ENCODE measurements around the gene CNGB1.
"Not testable (repeated sequence)": the region's sequence is repeated elsewhere in the genome, so short reads cannot be mapped to it uniquely, and the experiment has no call there.

The CNGB1 gene

GRCh38 chr16:57900796-57901479, 70.0 kb downstream of the CNGB1 start:
- DNase-seq = no peak

DNA sequence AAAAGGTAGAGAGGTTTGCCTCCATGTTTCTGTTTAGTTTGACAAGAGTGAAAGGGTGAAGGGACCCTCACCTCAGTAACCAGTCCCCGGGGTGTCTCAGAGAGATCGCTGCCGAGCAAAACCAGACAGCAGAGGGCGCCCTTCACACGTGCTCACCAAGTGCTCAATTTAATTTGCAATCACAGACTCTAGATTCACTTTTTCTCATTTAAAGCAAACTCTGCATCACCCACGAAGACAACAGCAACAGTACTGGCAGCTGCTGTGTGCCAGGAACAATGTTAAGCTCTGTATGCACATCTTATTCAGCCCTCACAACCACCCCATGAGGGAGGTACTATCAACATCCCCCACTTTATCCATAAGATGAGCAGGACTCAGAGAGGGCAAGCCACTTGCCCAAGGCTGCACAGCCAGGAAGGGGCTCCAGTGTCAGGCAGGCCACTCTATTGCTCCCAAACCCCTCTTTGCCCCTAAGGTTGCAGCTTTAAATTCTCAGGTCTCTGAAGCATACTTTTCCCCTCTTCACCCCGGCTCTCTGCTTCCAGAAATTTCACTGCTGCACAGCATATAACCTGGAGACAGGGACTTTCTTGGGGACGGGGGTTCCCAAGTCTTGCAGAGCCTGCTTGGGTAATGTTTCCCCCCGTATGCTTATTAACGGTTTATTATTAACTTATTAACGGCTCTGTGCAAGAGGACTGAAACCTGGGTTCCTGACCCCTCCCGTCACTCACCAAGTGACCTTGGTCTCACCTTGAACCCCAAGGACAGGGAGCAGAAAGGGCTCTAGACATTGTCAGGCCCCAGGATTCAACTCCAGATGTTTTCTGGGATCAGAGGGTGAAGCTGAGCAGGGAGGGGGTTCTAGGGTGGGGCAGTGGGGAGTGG, 70.9 kb downstream of the CNGB1 start:
- DNase-seq = peak; percentile 62

DNA sequence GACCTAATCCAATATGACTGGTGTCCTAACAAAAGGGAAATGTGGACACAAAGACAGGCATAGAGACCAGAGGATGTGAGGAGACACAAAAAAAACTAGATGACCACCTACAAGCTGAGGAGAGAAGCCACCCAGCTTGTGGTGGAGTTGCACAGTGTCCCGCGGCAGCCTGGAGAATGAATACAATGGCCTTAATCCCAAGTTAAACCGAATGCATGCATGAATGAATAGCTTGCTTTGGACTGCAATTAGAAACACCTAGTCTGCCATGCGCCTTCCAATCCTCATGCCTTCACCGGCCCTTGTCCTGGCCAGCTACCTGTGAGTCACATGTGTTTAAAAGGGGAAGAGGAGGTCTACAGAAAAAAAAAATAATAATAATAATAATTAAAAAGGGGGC, 72.0 kb downstream of the CNGB1 start:
- DNase-seq = no peak

DNA sequence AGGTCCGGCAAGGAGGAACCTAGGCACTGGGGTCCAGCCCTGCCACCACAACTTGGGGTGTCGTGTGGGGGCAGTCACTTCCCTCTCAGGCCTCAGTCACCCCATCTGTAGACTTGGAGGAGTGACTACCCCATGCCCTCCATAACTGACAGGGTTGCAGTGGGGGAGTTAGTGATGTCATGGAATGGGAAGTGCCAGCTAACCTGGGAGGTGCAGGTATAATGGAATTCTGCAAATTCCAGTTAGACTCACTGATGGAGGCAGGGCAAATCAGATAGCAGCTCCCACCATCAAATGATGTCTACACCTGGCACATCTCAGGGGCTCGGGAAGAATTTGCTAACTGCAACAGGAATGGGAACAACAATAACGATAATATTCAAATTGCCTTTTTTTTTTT, 72.9 kb downstream of the CNGB1 start:
- DNase-seq = no peak

DNA sequence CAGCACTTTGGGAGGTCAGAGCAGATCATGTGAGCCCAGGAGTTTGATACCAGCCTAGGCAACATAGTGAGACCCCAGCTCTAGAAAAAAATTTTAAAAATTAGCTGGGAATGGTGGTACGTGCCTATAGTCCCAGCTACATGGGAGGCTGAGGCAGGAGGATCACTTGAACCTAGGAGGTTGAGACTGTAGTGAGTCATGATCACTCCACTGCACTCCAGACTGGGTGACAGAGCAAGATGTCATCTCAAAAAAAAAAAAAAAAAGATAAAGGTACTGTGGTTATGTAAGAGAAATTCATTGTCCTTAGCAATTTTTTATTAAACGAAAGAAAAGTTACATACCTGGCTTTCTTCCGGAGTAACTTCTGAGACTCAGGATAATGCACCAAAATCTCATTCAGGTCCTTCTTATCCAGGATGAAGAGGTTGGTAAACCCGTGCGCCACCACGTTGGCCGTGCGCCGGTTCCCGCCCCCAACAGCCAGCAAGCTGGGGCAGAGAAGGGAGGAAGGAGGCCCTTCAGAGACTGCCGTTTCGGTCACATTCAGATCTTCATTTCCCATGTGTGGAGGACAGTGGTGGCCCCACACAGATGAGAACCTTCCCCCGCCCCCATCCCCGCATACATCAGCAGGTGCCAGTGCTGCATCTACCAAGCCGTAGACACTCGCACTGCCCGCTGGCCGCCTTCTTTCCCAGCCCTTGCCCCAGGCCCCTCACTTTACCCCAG, 73.7 kb downstream of the CNGB1 start:
- no peak for DNase-seq

GRCh38 chr16:57895081-57895547, 75.8 kb downstream of the CNGB1 start:
- DNase-seq = not testable (repeated sequence)

DNA sequence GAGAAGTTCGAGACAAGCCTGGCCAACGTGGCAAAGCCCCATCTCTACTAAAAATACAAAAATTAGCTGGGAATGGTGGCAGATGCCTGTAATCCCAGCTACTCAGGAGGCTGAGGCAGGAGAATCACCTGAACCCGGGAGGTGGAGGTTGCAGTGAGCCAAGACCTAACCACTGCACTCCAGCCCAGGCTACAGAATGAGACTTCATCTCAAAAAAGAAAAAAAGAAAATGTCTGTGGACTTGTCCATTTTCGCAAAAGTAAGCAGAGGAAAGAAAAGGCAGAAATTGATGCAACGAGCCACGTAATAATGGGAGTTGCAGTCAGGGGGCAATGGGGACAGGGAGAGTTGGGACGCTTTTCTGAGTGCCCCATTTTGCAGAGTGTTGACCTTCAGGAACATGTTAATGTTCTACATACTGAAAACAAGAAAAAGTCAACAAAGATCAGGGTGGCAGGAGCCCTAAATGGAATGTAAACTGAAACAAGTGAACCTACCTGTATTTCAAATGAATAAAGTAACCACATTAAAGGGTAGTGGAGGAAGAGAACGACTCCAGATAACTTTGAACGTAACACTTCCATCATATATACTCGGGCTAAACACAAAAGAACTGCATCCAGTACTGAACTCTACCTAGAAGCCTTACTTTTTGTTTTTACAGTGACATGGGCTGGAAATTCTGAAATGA, 76.4 kb downstream of the CNGB1 start:
- no peak for DNase-seq

DNA sequence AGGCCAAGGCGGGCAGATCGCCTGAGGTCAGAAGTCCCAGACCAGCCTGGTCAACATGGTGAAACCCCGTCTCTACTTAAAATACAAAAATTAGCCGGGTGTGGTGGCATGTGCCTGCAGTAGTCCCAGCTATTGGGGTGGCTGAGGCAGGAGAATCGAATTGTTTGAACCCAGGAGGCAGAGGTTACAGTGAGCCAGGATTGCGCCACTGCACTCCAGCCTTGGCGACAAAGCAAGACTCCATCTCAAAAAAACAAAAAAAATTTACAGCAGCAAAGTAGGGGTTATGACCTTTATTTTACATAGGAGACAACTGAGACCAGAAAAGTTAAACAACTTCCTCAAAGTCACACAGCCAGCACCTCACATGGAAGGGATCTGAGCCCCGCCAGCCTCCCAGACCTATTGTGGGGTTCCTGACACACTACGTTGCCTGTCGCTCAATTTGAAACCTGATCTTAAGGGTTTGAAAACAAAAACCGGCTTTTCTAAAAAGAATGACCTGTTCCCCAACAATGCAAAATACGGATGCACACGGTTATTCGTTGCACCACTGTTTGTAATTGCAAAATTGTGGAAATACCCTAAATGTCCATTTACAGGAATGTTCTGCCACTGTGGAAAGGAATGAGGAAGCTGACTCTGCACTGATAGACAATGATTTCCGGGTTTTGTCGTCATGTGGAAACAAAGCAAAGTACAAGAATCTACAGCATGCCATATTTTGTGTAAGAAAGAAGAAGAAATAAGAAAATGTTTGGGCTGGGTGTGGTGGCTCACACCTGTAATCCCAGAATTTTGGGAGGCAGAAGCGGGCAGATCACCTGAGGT, 77.2 kb downstream of the CNGB1 start:
- DNase-seq = no peak

- DNase-seq = no peak
Observed at GRCh38 chr16:57893217-57893558, 77.7 kb downstream of the CNGB1 start.

DNA sequence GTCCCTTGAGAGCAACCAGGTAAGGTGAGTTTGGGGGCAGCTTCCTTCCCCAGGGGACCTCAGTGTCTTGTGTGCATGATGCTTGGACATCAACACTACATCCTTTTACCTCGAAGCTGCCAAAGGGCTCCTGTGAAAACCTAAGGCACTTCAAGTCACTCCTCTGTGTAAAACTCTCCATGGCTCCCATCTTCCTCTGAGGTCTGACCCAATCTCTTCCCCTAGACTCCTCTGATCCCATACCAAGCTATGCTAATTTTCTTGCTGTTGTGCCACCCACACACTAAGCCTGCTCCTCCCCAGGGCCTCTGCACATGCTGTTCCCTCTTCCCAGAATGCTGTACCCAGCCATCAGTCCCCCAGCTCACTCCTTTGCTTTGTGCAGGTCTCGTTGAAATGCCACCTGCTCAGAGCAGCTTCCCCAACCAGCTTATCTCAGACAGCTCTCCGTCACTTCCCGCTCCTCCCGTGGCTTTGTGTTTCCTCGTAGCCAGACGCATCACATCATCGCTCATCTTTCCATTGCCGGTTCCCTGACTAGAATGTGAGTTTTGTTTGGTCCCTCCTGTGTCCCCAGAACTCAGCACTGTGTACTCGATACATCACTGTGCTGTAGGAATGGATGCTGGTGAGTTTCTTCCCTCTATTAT, 78.4 kb downstream of the CNGB1 start:
- DNase-seq = no peak

DNA sequence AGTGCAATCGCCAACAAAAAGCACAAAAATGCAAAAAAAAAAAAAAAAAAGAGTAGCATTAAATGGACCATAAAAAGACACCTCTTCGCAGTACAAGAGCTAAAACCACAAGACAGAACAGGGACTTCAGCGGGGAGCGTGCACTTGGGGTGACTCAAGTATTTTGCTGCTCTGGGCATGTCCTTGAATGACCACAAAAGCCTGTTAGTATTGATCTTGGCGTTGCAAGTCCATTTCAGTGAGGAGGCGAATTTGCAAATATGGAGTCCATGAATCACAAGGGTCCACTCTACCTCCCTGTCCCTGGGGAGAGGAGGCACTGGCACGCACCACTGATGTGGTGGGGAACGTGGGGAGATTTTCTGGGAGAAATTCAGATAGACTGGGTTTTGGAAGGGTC, 78.9 kb downstream of the CNGB1 start:
- DNase-seq = no peak

GRCh38 chr16:57890752-57891111, 80.2 kb downstream of the CNGB1 start:
- no peak for DNase-seq

GRCh38 chr16:57889960-57890751, 80.8 kb downstream of the CNGB1 start:
- no peak for DNase-seq

DNA sequence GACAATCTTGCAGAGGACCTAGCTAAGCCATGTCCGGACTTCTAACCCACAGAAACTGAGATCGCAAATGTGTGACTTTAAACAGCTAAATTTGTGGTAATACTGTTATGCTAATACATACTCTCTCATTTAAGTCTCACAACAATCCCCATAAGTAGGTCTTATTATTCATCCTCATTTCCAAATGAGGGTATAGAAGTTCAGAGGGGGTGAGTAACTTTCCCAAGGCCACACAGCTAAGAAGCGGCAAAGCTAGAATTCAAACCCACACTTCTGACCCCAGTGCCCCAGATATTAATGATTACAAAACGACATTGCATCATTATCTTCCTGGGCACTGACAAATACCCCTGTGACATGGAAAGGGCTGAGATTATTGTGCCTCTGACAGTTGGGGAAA, 81.4 kb downstream of the CNGB1 start:
- DNase-seq = no peak

DNA sequence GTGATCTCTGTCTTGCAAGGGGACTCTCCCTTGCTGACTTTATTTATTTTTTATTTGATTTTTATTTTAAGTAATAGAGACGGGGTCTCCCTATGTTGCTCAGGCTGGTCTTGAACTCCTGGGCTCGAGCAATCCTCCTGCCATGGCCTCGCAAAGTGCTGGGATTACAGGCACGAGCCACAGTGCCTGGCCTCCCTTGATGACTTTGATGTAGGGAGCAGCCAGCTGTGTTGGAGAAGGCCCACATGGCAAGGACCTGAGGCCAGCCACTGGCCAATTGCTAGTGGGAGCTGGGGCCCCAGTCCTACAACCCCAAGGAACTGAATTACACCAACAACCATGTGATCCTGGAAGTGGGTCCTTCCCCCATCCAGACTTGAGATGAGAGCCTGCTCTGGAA, 81.8 kb downstream of the CNGB1 start:
- no peak for DNase-seq

GRCh38 chr16:57888128-57888527, 82.8 kb downstream of the CNGB1 start:
- DNase-seq = no peak

- no peak for DNase-seq
Observed at GRCh38 chr16:57887711-57888110, 83.2 kb downstream of the CNGB1 start.

DNA sequence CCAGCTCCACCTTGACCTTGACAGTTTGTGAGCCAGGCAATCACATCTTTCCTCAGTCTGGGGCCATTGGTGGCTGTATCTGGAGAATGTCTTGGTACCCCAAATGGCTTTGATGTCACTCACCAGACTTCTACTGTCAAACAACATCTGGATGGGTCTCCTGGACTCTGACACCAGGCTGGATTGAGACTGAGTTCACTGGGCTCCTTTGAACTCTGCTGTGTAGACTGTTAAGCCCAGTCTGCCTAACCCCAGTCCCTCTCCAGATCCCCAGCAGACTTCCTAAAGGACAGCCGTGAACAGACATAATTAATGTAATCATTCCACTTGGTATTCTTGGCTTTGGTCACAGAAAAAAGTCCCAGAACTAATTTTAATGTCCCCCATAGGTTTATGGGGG, 84.5 kb downstream of the CNGB1 start:
- no peak for DNase-seq

DNA sequence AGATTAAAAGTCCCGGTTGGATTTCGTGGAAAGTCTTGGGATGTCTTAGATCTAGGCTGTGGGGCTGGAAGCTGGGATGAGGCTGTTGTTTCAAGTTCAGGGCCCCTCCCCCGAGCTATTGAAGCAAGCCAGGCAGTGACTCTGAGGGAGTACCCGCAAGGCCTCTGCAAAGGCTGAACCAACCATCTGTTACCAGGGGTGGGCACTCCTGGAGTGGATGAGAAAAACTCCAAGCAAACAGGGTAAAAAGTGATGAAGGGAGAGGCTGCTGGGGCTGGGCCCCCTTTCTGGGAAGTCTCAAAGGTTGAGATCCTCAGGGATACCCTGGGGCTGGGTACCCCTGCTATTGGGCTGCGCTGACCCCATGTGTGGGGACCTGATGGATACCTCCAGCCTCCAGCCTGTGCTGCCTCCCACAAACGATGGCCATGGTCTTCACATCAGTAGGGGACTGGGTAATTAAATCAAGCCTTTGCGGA, 86.2 kb downstream of the CNGB1 start:
- no peak for DNase-seq

DNA sequence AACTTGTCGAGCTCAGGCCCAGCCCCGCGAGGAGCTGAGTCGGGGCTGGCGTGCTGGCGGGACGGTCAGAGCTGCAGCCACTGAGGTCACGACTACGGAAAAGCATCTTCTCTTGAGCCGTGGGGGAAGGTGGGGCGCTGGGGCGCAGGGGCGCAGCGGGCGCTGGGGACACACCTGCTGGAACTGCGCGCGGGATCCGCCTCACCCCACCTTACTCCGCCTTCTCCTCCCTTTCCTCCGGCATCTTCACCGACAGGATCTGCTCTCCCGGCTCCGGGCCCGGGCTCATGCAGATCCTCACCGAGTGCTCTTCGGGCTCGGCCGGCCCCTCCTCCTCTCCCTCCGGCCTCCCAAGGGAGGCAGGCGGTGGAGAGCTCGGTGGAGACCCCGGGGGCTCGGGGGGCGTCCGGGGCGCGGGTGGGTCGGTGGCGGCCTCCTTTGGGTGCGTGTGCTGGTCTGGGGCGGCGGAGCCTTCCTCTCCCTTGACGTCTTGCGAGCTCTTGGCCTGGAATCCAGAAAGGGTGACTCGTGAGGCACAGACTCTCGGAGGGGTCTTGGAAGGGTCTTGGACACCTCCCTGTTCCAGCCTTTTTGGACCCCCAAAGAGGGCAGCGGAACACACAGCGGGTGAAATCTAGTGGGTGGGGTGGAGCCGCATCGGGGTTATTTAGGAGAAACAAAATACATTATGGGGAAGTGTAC, 86.8 kb downstream of the CNGB1 start:
- DNase-seq = no peak
